NCI-H2227 (cell line): ENCODE data around the gene AWAT1.
A peak's percentile ranks its signal among the peaks of the same experiment; 100 is the strongest.
"Not testable (repeated sequence)": the region's sequence is repeated elsewhere in the genome, so short reads cannot be mapped to it uniquely, and the experiment has no call there.

Source experiments
- DNase-seq: peaks from one replicate; lab custom pipeline; 2025; ENCODE audit not compliant: unreplicated experiment; lab: John Stamatoyannopoulos, UW

AWAT1 gene

DNA sequence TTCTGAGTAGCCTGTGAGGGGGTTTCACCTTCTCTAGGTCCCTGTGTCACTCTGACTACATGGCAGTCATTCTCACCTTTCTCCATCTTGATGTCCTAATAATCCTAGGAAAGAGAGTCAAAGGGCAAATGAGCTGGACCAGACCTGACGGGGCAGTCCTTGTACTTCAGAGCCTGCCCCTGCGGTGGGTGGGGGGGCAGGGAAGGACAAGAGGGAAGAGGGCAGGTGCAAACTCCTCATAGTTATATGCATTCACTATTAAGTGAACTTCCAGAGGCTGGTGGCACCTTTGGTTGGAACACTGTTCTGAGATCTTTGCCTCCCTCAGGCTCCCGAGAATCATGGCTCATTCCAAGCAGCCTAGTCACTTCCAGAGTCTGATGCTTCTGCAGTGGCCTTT, at the start of gene AWAT1:
AWAT1 (plus strand) TSS at position 301 of the 400 bp plus-strand sequence; CDS start at position 342, 41 bp downstream.
- no peak for DNase-seq

DNA sequence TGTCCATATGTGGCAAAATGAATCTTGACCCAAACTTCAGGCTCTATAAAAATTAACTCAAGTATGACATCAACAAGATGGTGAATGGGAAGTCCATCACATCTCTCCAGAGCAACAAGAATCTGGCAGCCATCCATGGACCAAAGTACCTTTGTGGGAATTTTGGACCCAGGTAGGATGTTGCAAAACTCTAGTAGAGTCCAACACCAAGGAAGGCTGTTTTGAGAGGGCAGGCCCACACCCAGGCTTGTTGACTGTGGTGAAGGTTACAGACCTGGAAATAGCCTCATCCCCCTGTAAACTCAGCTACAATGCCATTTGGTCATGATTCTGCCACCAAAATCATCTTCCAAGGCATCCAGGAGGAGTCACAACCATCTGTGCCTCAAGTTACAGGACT, 44.2 kb upstream of the AWAT1 start:
- no peak for DNase-seq

- peak; percentile 66 for DNase-seq
These were observed 37.3 kb upstream of the AWAT1 start for GRCh38 chrX:70196961-70197720.

GRCh38 chrX:70201732-70202131, 32.7 kb upstream of the AWAT1 start:
- DNase-seq = no peak

DNA sequence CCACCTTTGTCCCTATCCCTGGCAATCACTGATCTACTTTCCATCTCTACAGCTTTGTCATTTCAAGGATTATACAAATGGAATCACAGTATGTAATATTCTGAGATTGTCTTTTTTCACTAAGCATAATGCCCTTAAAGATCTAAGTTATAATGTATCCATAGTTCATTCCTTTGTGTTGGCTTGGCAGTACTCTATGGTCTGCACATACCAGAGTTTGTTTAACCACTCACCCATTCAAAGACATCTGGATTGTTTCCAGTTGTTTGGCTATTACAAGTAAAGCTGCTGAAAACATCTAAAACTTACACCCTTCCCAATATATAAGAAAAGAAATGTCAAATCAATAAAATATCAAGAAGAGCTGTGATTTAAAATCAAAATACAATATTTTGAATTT, 26.0 kb upstream of the AWAT1 start:
- DNase-seq = no peak

GRCh38 chrX:70209570-70209969, 24.9 kb upstream of the AWAT1 start:
- not testable (repeated sequence) for DNase-seq

- no peak for DNase-seq
These were observed 14.3 kb upstream of the AWAT1 start for GRCh38 chrX:70219938-70220764.

DNA sequence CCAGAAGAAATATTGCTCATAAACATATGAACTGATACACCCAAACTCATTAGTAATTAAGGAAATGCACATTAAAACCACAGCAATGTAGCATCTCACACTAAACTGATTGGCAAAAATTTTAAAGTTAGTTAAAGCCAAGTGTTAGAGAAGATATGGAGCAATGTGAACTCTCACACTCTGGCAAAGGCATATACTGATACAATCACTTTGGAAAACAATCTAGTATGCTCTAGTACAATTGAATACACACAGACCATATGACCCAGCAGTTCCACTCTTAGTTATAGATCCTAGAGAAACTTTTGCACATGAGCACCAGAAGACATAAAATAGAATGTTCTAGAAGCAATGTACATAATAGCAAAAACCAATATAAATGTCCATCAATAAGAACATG, 8.4 kb upstream of the AWAT1 start:
- DNase-seq = no peak

DNA sequence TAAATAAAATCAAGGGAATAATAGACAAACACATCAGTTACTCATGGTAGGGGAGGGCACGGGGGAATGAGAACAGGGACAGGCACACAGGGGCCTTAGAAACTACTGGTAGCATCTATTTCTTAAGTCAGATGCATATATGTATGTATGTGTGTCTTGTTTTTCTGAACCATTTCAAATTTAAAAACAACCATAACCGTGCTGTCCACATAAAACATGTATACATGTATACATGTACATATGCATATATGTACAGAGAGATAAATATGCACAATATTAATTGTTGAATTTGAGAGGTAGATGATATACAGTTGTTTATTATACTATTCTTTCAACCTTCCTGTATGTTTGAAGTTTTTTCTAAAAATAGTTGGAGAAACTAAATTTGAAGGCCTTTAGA, 7.8 kb upstream of the AWAT1 start:
- no peak for DNase-seq

DNA sequence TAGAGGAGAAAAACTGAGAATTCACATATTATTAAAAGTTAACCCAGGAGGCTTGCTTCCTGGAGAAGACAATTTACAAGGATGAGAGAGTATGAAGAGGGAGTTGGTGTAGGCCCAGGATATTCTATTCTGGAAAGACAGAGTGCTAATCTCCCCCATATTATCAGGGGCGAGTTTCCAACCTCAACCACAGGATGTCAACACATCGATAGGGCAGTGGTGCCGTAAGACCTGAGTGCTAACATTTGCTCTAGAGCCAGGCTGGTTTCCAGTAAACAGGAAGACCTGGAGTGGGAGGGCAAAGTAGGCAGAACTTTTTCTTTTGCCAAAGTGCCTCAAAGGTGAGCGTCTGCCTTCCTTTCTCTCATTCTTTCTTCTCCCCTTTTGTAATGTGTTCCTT, 2.8 kb upstream of the AWAT1 start:
- no peak for DNase-seq

GRCh38 chrX:70240751-70241150, 6.3 kb downstream of the AWAT1 start:
- no peak for DNase-seq

- DNase-seq = no peak
These were observed 7.0 kb downstream of the AWAT1 start for GRCh38 chrX:70241501-70241900.

DNA sequence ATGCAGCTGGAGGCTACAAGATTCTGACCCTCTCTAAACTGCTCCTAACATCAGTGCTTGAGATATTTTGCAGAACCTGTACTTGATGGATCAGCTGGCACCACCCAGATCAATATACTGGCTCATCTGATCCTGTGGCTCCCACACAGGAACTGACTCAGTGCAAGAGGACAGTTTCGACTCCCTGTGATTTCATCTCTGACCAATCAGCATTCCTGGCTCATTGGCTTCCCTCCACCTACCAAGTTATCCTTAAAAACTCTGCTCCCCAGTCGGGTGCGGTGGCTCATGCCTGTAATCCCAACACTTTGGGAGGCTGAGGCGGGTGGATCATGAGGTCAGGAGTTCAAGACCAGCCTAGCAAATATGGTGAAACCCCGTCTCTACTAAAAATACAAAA, 9.1 kb downstream of the AWAT1 start:
- not testable (repeated sequence) for DNase-seq

DNA sequence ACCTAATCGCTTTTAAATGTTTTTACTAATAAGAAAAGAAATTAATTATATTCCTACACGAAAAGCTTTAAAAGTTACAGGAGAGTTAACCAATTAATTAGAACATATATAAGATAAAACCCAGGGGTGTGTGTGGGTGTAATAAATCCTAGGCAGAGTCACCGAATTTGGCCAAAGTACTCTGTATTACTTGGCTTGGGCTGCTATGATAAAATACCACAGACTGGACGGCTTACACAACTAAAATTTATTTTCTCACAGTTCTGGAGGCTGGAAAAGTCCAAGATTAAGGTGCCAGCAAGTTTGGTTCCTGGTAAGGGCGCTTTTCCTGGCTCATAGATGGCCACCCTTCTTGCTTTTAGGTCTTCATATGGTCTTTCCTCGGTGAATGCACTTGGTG, 10.4 kb downstream of the AWAT1 start:
- DNase-seq = no peak

DNA sequence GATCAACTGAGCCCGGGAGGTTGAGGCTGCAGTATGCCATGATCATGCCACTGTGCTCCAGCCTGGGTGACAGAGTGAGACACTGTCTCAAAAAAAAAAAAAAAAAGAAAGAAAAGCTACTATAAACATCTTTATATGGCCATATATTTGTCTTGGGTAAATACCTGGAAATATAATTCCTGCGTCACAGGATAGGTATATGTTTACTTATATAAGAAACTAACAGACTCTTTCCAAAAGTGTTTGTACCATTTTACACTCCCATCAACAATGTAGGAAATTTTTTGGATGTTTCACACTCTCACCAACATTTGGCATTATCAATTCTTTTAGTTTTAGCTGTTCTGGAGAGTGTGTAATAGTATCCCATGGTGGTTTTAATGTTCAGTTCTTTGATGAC, 12.8 kb downstream of the AWAT1 start:
- DNase-seq = no peak

- DNase-seq = no peak
These were observed 18.0 kb downstream of the AWAT1 start for GRCh38 chrX:70252491-70252890.

GRCh38 chrX:70253377-70254062, 19.1 kb downstream of the AWAT1 start:
- DNase-seq = peak; percentile 77

GRCh38 chrX:70254063-70254400, 19.6 kb downstream of the AWAT1 start:
- DNase-seq = no peak

DNA sequence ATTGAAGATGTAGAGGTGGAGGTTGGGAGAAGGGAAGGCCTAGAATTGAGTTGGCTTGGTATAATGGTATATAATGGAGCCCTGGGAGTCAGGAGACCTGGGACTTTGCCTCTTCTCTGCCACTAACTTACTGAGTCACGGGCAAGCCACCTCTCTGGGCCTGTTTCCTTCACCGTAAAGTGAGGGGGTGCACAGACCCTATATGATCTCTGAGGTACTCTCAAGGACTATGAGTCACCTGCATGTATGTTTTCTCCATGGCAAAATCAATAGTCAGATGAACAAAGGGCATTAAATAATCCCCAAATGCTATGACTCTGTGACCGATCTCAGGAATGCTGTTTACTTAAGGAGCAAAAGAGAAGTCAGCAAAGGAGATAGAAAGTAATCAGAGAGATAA, 20.5 kb downstream of the AWAT1 start:
- no peak for DNase-seq

- no peak for DNase-seq
These were observed 21.0 kb downstream of the AWAT1 start for GRCh38 chrX:70255452-70255851.

DNA sequence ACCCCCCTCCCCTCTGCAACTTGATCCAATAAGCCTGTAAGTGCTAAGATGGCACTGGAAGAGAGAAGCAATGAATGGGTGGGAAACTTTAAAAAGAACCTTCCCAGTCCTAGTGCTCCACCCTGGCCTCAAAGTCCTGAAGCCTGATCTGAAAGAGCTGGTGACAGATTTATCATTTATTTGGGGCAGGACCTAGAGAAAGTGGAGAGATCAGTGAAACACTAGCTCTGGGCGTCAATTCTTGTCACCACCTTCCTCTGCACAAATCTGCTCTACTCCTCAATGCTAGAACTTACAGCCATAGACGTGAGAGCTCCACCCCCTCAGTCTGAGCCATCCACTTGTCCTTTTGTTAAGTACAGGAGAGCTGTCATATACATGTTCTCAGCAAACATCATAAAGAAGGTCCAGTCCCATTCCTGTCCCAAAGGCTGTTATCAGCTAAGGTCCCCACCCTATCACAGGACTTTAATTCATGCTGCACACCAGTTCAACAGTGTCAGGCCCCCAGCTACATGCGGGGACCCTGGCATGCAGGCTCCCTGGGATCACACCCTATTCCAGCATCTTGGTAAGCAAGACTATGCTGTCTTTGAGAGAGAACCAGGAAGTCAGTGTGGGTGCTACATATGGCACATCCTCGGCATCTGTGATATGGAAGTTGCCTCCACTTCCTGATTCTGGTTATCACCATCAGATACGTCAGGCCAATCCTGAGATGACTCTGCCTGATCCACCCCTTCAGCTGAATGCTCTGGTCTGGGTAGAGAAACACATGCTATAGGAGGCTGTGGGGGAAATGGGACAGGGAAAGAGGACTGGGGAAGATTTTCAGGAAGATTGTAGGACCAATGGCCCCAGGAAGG, 23.2 kb downstream of the AWAT1 start:
- DNase-seq = no peak
